Measurements from ENCODE around the gene B3GAT2. TPM values are rescaled to one million over a fixed set of nuclear protein-coding genes. Genes with fewer than 3 reads are reported as not detected.

The B3GAT2 gene
- total RNA-seq = not detected

GRCh38 chr6:70956451-70957283, at the start of gene B3GAT2:
Gene B3GAT2, minus strand, starts transcription at chr6:70957060. Its CDS starts 631 bp downstream, at chr6:70956429.
- Histone ChIP-seq H3K27ac (no peak within 1 kb of the TSS), H3K4me1 (peaks cover 20% of the 10 kb centered on the region), H3K9me3 (no peaks in the 10 kb centered on the region), H3K27me3 (no peaks in the 10 kb centered on the region), H3K4me3 (peak within 1 kb of the TSS; percentile 5 to 40), H3K36me3 (replicated peaks in 1 of 2; ENCODE audit: insufficient read depth in 1 of 2, low read depth in 2 of 2) (no peaks in the 10 kb centered on the region)
- peak in 3 of 4 donors; percentile 16 to 27 (median 20) for DNase-seq
- TF ChIP-seq CTCF (IDR thresholded peaks at IDR 0.05) (no peak), POLR2A (IDR thresholded peaks at IDR 0.05) (no peak)
- WGBS, 2 donors = 1% methylated on average over 36 to 81 of the region's 83 CpGs
- ATAC-seq = peak; percentile 21
- intact Hi-C loops (cut with DNase I) = no loop called here

- no peak overlapping the region for H3K27ac ChIP-seq
- no peaks in the 10 kb centered on the region for H3K4me1 ChIP-seq
- 21 to 32% methylated on average over 3 to 4 of the region's 4 CpGs for WGBS, 2 donors
- ATAC-seq = no peak
- no peaks in the 10 kb centered on the region for H3K27me3 ChIP-seq
- no peaks in the 10 kb centered on the region for H3K36me3 ChIP-seq (replicated peaks in 1 of 2; ENCODE audit: insufficient read depth in 1 of 2, low read depth in 2 of 2)
- no peak overlapping the region for H3K4me3 ChIP-seq
- no peak for TF ChIP-seq POLR2A (IDR thresholded peaks at IDR 0.05)
- TF ChIP-seq CTCF (IDR thresholded peaks at IDR 0.05) = no peak
- intact Hi-C loops (cut with DNase I) = no loop called here
- DNase-seq = no peak
- no peaks in the 10 kb centered on the region for H3K9me3 ChIP-seq
These were observed 41.3 kb upstream of the B3GAT2 start for GRCh38 chr6:70998148-70998547.

- no peak for TF ChIP-seq CTCF (IDR thresholded peaks at IDR 0.05)
- TF ChIP-seq POLR2A (IDR thresholded peaks at IDR 0.05) = no peak
- Histone ChIP-seq H3K27ac (no peak overlapping the region), H3K27me3 (no peaks in the 10 kb centered on the region), H3K36me3 (replicated peaks in 1 of 2; ENCODE audit: insufficient read depth in 1 of 2, low read depth in 2 of 2) (no peaks in the 10 kb centered on the region), H3K4me3 (no peak overlapping the region), H3K4me1 (no peaks in the 10 kb centered on the region), H3K9me3 (no peaks in the 10 kb centered on the region)
- DNase-seq (no peak), ATAC-seq (no peak)
- 50 to 74% methylated on average over 3 of the region's 3 CpGs for WGBS, 2 donors
- intact Hi-C loops (cut with DNase I) = no loop called here
These were observed 40.5 kb upstream of the B3GAT2 start for GRCh38 chr6:70997379-70997778.

GRCh38 chr6:70996106-70996505, 39.2 kb upstream of the B3GAT2 start:
- intact Hi-C loops (cut with DNase I) = no loop called here
- H3K4me1 ChIP-seq = no peaks in the 10 kb centered on the region
- WGBS, 2 donors = 22 to 40% methylated on average over 1 of the region's 1 CpG

More at GRCh38 chr6:70996106-70996505, 39.2 kb upstream of the B3GAT2 start:
- Histone ChIP-seq H3K9me3 (no peaks in the 10 kb centered on the region), H3K27ac (no peak overlapping the region), H3K4me3 (no peak overlapping the region), H3K36me3 (replicated peaks in 1 of 2; ENCODE audit: insufficient read depth in 1 of 2, low read depth in 2 of 2) (no peaks in the 10 kb centered on the region), H3K27me3 (no peaks in the 10 kb centered on the region)
- DNase-seq (no peak), ATAC-seq (no peak)
- TF ChIP-seq POLR2A (IDR thresholded peaks at IDR 0.05) = no peak
- TF ChIP-seq CTCF (IDR thresholded peaks at IDR 0.05) = no peak
